IMR-90 (cell line): Measurements from ENCODE around the gene DYNLRB2. TPM values are rescaled to one million over a fixed set of nuclear protein-coding genes. Genes with fewer than 3 reads are reported as not detected.

Experiments
- ATAC-seq: fragments of 200-7000 bp; cut with Tn5 transposase; 2 replicates; pipeline ENCODE4 v1.9.1; 2020; ENCODE audit warnings: low read depth, mild to moderate bottlenecking, moderate library complexity
- BruUV-seq: library from RNA; stranded (reverse); fragments of 400-500 nt; replicated peaks from 2 replicates; lab custom pipeline; 2021; lab: Mats Ljungman, UMichigan
- CTCF ChIA-PET: fragments of 300-600 bp; formaldehyde crosslinking; extraction: SDS; loops from one replicate; lab custom pipeline; 2021; ENCODE audit warnings: antibody characterized with exemption; lab: Yijun Ruan, JAX
- POLR2A ChIA-PET: fragments of 300-600 bp; sonication (Branson Sonifier 250); formaldehyde crosslinking; loops from one replicate; lab custom pipeline; 2022; ENCODE audit warnings: antibody characterized with exemption; ENCODE audit not compliant: unreplicated experiment; lab: Charles Lee
- DNase-seq: peaks from one replicate; pipeline ENCODE4 v3.0.0; 2013
- H2AFZ ChIP-seq: replicated peaks from 2 replicates; pipeline ENCODE3; 2013; ENCODE audit warnings: low read length, mild to moderate bottlenecking; ENCODE audit not compliant: poor library complexity
- H2AK5ac ChIP-seq: 2 replicates; pipeline ENCODE4 v1.6.1; 2013; ENCODE audit warnings: low read depth, low read length, inconsistent platforms
- H2AK9ac ChIP-seq: replicated peaks from 2 replicates; pipeline ENCODE3; 2013; ENCODE audit warnings: mild to moderate bottlenecking, low read depth, low read length, moderate library complexity; ENCODE audit not compliant: poor library complexity
- H2BK120ac ChIP-seq: 2 replicates; pipeline ENCODE4 v1.6.1; 2013; ENCODE audit warnings: low read depth, low read length, inconsistent platforms
- H2BK15ac ChIP-seq: 3 replicates; pipeline ENCODE4 v1.6.1; 2013; ENCODE audit warnings: low read depth, low read length, inconsistent platforms
- H2BK20ac ChIP-seq: 2 replicates; pipeline ENCODE4 v1.6.1; 2013; ENCODE audit warnings: low read depth, mild to moderate bottlenecking, inconsistent platforms, low read length, moderate library complexity
- H2BK5ac ChIP-seq: 2 replicates; pipeline ENCODE4 v1.6.1; 2013; ENCODE audit warnings: mild to moderate bottlenecking, low read depth, low read length, inconsistent platforms; ENCODE audit not compliant: poor library complexity, severe bottlenecking
- H3K14ac ChIP-seq: replicated peaks from 2 replicates; pipeline ENCODE4 v1.6.1; 2013; ENCODE audit warnings: low read depth, low read length, inconsistent platforms
- H3K18ac ChIP-seq: 2 replicates; pipeline ENCODE4 v1.6.1; 2013; ENCODE audit warnings: low read depth, low read length, control low read depth
- H3K23ac ChIP-seq: 2 replicates; pipeline ENCODE4 v1.6.1; 2013; ENCODE audit warnings: low read depth, low read length, inconsistent platforms
- H3K27ac ChIP-seq: 2 replicates; pipeline ENCODE4 v1.5.1; 2013; ENCODE audit warnings: mild to moderate bottlenecking, control low read depth, low read length; ENCODE audit not compliant: insufficient read depth
- H3K27me3 ChIP-seq: 2 replicates; pipeline ENCODE4 v1.6.1; 2013; ENCODE audit warnings: low read length; ENCODE audit not compliant: control insufficient read depth, insufficient read depth
- H3K36me3 ChIP-seq: 2 replicates; pipeline ENCODE4 v1.6.1; 2013; ENCODE audit warnings: low read length, mixed read lengths; ENCODE audit not compliant: control insufficient read depth, insufficient read depth
- H3K4ac ChIP-seq: 2 replicates; pipeline ENCODE4 v1.6.1; 2013; ENCODE audit warnings: low read depth, low read length, inconsistent platforms
- H3K4me1 ChIP-seq: 2 replicates; pipeline ENCODE4 v1.6.1; 2013; ENCODE audit warnings: low read length, mixed read lengths; ENCODE audit not compliant: control insufficient read depth, insufficient read depth
- H3K4me2 ChIP-seq: 2 replicates; pipeline ENCODE4 v1.6.1; 2013; ENCODE audit warnings: low read depth, mild to moderate bottlenecking, control low read depth, low read length, moderate library complexity
- H3K4me3 ChIP-seq: 2 replicates; pipeline ENCODE4 v1.5.1; 2013; ENCODE audit warnings: low read depth, mild to moderate bottlenecking, control low read depth, low read length, moderate library complexity; ENCODE audit not compliant: insufficient read depth
- H3K56ac ChIP-seq: 2 replicates; pipeline ENCODE4 v1.6.1; 2013; ENCODE audit warnings: low read length, inconsistent platforms; ENCODE audit not compliant: insufficient read depth; ENCODE audit errors: extremely low read depth
- H3K79me1 ChIP-seq, 2 experiments: 2 replicates each; pipeline ENCODE4 v1.6.1; 2013; ENCODE audit warnings: low read length in 2 of 2, inconsistent platforms in 1 of 2, low read depth in 1 of 2
- H3K9ac ChIP-seq: 2 replicates; pipeline ENCODE4 v1.6.1; 2013; ENCODE audit warnings: low read depth, low read length, control low read depth
- H3K9me1 ChIP-seq: 2 replicates; pipeline ENCODE4 v1.6.1; 2013; ENCODE audit warnings: low read length, inconsistent platforms; ENCODE audit not compliant: insufficient read depth
- H3K9me3 ChIP-seq: 2 replicates; pipeline ENCODE4 v1.6.1; 2013; ENCODE audit warnings: low read length; ENCODE audit not compliant: control insufficient read depth, insufficient read depth
- H4K20me1 ChIP-seq: 2 replicates; pipeline ENCODE4 v1.6.1; 2013; ENCODE audit warnings: low read length, inconsistent platforms; ENCODE audit not compliant: insufficient read depth
- H4K5ac ChIP-seq: 2 replicates; pipeline ENCODE4 v1.6.1; 2013; ENCODE audit warnings: mild to moderate bottlenecking, low read depth, low read length, control low read depth
- H4K8ac ChIP-seq, 2 experiments: 2 replicates each; pipeline ENCODE4 v1.6.1; 2013; ENCODE audit warnings: low read depth in 2 of 2, low read length in 2 of 2, control low read depth in 1 of 2, inconsistent platforms in 1 of 2
- H4K91ac ChIP-seq: 2 replicates; pipeline ENCODE4 v1.6.1; 2013; ENCODE audit warnings: low read depth, low read length, inconsistent platforms; ENCODE audit not compliant: insufficient read depth
- CTCF ChIP-seq: conservative IDR thresholded peaks from 2 replicates; pipeline ENCODE4 v1.5.1; 2012; ENCODE audit warnings: mild to moderate bottlenecking, low read depth, low read length, improper control_type of control experiment
- ELK1 ChIP-seq: fragments of 150-350 bp; IDR thresholded peaks from 2 replicates; pipeline ENCODE4 v1.6.1; 2016; ENCODE audit warnings: low read depth, mild to moderate bottlenecking, low read length, moderate library complexity, borderline replicate concordance
- FOS ChIP-seq: fragments of 150-350 bp; IDR thresholded peaks from 2 replicates; pipeline ENCODE4 v1.6.1; 2016; ENCODE audit warnings: low read depth, low read length
- MXI1 ChIP-seq: IDR thresholded peaks from 2 replicates; pipeline ENCODE4 v1.6.1; 2012; ENCODE audit warnings: low read depth, mild to moderate bottlenecking, low read length, moderate library complexity, borderline replicate concordance
- RAD21 ChIP-seq: IDR thresholded peaks from 2 replicates; pipeline ENCODE4 v1.6.1; 2012; ENCODE audit warnings: low read length, improper control_type of control experiment
- SMC3 ChIP-seq: fragments of 150-350 bp; IDR thresholded peaks from 2 replicates; pipeline ENCODE4 v1.6.1; 2016; ENCODE audit warnings: low read depth, mild to moderate bottlenecking, antibody characterized with exemption, low read length, moderate library complexity
- WGBS, 2 experiments: methylation state at CpG; one replicate each; pipeline versions ENCODE4 v1.1.5 to v1.1.7; 2013; ENCODE audit warnings: missing lambda C conversion rate in 2 of 2; ENCODE audit not compliant: insufficient read length in 1 of 2; ENCODE audit errors: extremely low coverage in 2 of 2; 5-methylcytosine and 5-hydroxymethylcytosine counted together
- dilution Hi-C: fragments of 300-500 bp; cut with HindIII; formaldehyde crosslinking; loops from one replicate; pipeline ENCODE4 v1.14.3; 2018; ENCODE audit warnings: low sequenced_read_pairs; ENCODE audit not compliant: unreplicated experiment
- in situ Hi-C: fragments of 300-500 bp; cut with MboI; formaldehyde crosslinking; loops from 3 replicates; pipeline ENCODE4 v1.14.3; 2019; ENCODE audit warnings: low sequenced_read_pairs, inconsistent platforms, mixed read lengths
- intact Hi-C: fragments of 100-400 bp; cut with micrococcal nuclease; formaldehyde crosslinking; loops from 2 replicates; pipeline ENCODE4 v1.10.0; 2022
- polyA plus RNA-seq, 3 experiments: library from polyadenylated mRNA; depleted of rRNA; stranded (reverse); fragments of >200 nt; gene quantifications; 2 replicates each; pipeline ENCODE4 v1.2.3, GENCODE V29; 2012; ENCODE audit warnings: low replicate concordance in 1 of 3
- total RNA-seq: library from RNA; depleted of rRNA; stranded (reverse); fragments of >200 nt; gene quantifications from 2 replicates; pipeline ENCODE4 v1.2.3, GENCODE V29; 2012

The DYNLRB2 gene
- total and polyA plus RNA-seq, 2 of the 4 experiments (the other 2 are of a cell fraction), result not detected

GRCh38 chr16:80577485-80578280, 36.9 kb downstream of the DYNLRB2 start:
- WGBS, 2 experiments, result 67% methylated on average over 1 of the region's 11 CpGs; no CpG with 5 or more reads in 1 of the 2 experiments
- Histone ChIP-seq H2BK120ac (no peak overlapping the region), H4K20me1 (no peaks in the 10 kb centered on the region), H3K4me3 (no peak overlapping the region), H4K8ac (no peak overlapping the region), H3K4me2 (no peak overlapping the region), H3K36me3 (no peaks in the 10 kb centered on the region), H3K4me1 (no peaks in the 10 kb centered on the region), H3K14ac (no peak overlapping the region), H3K27me3 (no peaks in the 10 kb centered on the region), H3K9ac (no peak overlapping the region), H3K56ac (no peak overlapping the region), H2BK15ac (no peak overlapping the region), H2AK5ac (no peak overlapping the region), H3K18ac (no peak overlapping the region), H3K23ac (no peak overlapping the region), H3K4ac (no peak overlapping the region), H2AFZ (no peak overlapping the region), H2BK5ac (no peak overlapping the region), H3K27ac (no peak overlapping the region), H2BK20ac (no peak overlapping the region), H3K79me1 (no peaks in the 10 kb centered on the region), H4K5ac (no peak overlapping the region), H3K9me3 (peaks cover 8% of the 10 kb centered on the region; the same call in 1 of the 2 replicates), H4K91ac (no peak overlapping the region), H3K9me1 (no peaks in the 10 kb centered on the region), H2AK9ac (no peak overlapping the region)
- TF ChIP-seq RAD21 (no peak), ELK1 (no peak), FOS (no peak), SMC3 (no peak), CTCF (no peak), MXI1 (no peak)
- no TSS peak for BruUV-seq
- ATAC-seq (no peak), DNase-seq (no peak)
- ChIA-PET POLR2A (no interaction called here), CTCF (no interaction called here)
- dilution Hi-C loops (no loop called here), intact Hi-C loops (no loop called here), in situ Hi-C loops (no loop called here)
